Tibial artery (tissue), 4 donors: ENCODE data around the gene ABCA12.

ENCODE experiments used
- DNase-seq, 2 donors: peaks; one replicate each; pipeline ENCODE4 v3.0.0-alpha.2; 2019
- H3K27ac ChIP-seq, 2 donors: fragments of 200-600 bp; sonication (generic) in 1 of 2; 1 replicate in 1 of 2; 2 replicates in 1 of 2; pipeline ENCODE4 v1.5.1; 2018 to 2019; ENCODE audit warnings: mild to moderate bottlenecking in 1 of 2
- H3K27me3 ChIP-seq, 2 donors: fragments of 200-600 bp; sonication (generic) in 1 of 2; one replicate each; pipeline versions ENCODE4 v1.5.1 to v1.6.0; 2016 to 2019
- H3K36me3 ChIP-seq, 3 donors: fragments of 200-600 bp; sonication (generic) in 2 of 3; one replicate each; pipeline ENCODE4 v1.5.1; 2016 to 2019; ENCODE audit warnings: mild to moderate bottlenecking in 2 of 3
- H3K4me1 ChIP-seq, 4 donors: fragments of 200-600 bp; sonication (generic) in 2 of 4; 1 replicate in 3 of 4; 2 replicates in 1 of 4; pipeline ENCODE4 v1.5.1; 2016 to 2019
- H3K4me3 ChIP-seq, 2 donors: fragments of 200-600 bp; sonication (generic) in 1 of 2; 1 replicate in 1 of 2; 2 replicates in 1 of 2; pipeline ENCODE4 v1.5.1; 2018 to 2019; ENCODE audit warnings: mild to moderate bottlenecking in 2 of 2
- H3K9me3 ChIP-seq, 3 donors: fragments of 200-600 bp; sonication (generic) in 1 of 3; one replicate each; pipeline ENCODE4 v1.5.1; 2016 to 2019
- intact Hi-C: fragments of 100-400 bp; cut with DNase I; formaldehyde crosslinking; loops from one replicate; pipeline ENCODE4 v1.15.0; 2023; ENCODE audit warnings: low total_unique reads
- TF ChIP-seq, protein P1 (sequence below), 2 experiments: fragments of 200-600 bp in 1 of 2; fragments of 450-650 bp in 1 of 2; IDR thresholded peaks; one replicate each; pipeline ENCODE4 v1.5.1; 2017 to 2019; ENCODE audit warnings: antibody characterized with exemption in 2 of 2, mild to moderate bottlenecking in 1 of 2, moderate library complexity in 1 of 2

The ABCA12 gene

GRCh38 chr2:215022418-215022817 is 116.0 kb downstream of the ABCA12 start:
- Histone ChIP-seq H3K36me3 (no peaks in the 10 kb centered on the region), H3K9me3 (no peaks in the 10 kb centered on the region), H3K4me3 (no peak overlapping the region), H3K27ac (no peak overlapping the region), H3K27me3 (no peaks in the 10 kb centered on the region), H3K4me1 (peaks cover 0 to 13% (median 0%) of the 10 kb centered on the region in 4 donors)
- intact Hi-C loops = no loop called here
- TF ChIP-seq, protein P1, sequence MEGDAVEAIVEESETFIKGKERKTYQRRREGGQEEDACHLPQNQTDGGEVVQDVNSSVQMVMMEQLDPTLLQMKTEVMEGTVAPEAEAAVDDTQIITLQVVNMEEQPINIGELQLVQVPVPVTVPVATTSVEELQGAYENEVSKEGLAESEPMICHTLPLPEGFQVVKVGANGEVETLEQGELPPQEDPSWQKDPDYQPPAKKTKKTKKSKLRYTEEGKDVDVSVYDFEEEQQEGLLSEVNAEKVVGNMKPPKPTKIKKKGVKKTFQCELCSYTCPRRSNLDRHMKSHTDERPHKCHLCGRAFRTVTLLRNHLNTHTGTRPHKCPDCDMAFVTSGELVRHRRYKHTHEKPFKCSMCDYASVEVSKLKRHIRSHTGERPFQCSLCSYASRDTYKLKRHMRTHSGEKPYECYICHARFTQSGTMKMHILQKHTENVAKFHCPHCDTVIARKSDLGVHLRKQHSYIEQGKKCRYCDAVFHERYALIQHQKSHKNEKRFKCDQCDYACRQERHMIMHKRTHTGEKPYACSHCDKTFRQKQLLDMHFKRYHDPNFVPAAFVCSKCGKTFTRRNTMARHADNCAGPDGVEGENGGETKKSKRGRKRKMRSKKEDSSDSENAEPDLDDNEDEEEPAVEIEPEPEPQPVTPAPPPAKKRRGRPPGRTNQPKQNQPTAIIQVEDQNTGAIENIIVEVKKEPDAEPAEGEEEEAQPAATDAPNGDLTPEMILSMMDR (IDR thresholded peaks at IDR 0.05) = no peak
- no peak for DNase-seq

GRCh38 chr2:215020283-215020682 is 118.1 kb downstream of the ABCA12 start:
- TF ChIP-seq, protein P1 (IDR thresholded peaks at IDR 0.05) = no peak
- intact Hi-C loops = no loop called here

GRCh38 chr2:215019521-215020145 is 118.8 kb downstream of the ABCA12 start:
- no peaks in the 10 kb centered on the region for H3K36me3 ChIP-seq
- no peak overlapping the region for H3K4me3 ChIP-seq
- no peaks in the 10 kb centered on the region for H3K9me3 ChIP-seq
- peaks cover 0 to 13% (median 0%) of the 10 kb centered on the region in 4 donors for H3K4me1 ChIP-seq
- H3K27ac ChIP-seq = no peak overlapping the region
- intact Hi-C loops = no loop called here
- TF ChIP-seq, protein P1 (IDR thresholded peaks at IDR 0.05) = no peak
- no peaks in the 10 kb centered on the region for H3K27me3 ChIP-seq
- DNase-seq = no peak

More at GRCh38 chr2:215020283-215020682, 118.1 kb downstream of the ABCA12 start:
- H3K27ac ChIP-seq = no peak overlapping the region
- H3K4me3 ChIP-seq = no peak overlapping the region
- no peaks in the 10 kb centered on the region for H3K27me3 ChIP-seq
- H3K4me1 ChIP-seq = peaks cover 0 to 13% (median 0%) of the 10 kb centered on the region in 4 donors
- H3K36me3 ChIP-seq = no peaks in the 10 kb centered on the region
- DNase-seq = no peak
- no peaks in the 10 kb centered on the region for H3K9me3 ChIP-seq

DNA sequence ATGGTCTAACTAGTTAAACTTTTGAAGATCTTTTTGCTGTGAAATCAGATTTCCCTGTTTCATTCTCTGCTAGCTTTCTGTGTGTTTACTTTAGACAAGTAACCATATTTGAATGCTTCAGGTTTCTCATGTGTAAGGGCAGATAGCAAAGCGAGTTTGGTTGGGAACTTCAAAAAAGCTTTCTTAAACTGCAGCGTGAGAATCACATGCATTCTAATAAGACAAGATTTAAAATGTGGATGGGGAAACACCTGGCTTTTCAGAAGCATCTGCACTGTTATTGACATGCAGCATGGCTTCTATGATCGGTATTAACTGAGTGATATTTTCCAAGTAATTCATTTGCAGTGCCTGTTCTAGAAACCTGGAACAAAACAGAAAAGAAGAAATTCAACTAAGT is 119.3 kb downstream of the ABCA12 start:
- TF ChIP-seq, protein P1 (IDR thresholded peaks at IDR 0.05) = no peak
- H3K4me3 ChIP-seq = no peak overlapping the region
- no peak overlapping the region for H3K27ac ChIP-seq
- DNase-seq = no peak
- H3K36me3 ChIP-seq = no peaks in the 10 kb centered on the region
- no peaks in the 10 kb centered on the region for H3K27me3 ChIP-seq
- intact Hi-C loops = no loop called here
- H3K9me3 ChIP-seq = no peaks in the 10 kb centered on the region
- H3K4me1 ChIP-seq = peaks cover 0 to 13% (median 0%) of the 10 kb centered on the region in 4 donors

GRCh38 chr2:215015421-215015820 is 123.0 kb downstream of the ABCA12 start:
- H3K4me1 ChIP-seq = no peaks in the 10 kb centered on the region
- H3K27me3 ChIP-seq = no peaks in the 10 kb centered on the region
- TF ChIP-seq, protein P1 (IDR thresholded peaks at IDR 0.05) = no peak
- no peaks in the 10 kb centered on the region for H3K9me3 ChIP-seq
- intact Hi-C loops = no loop called here
- no peak overlapping the region for H3K27ac ChIP-seq
- no peaks in the 10 kb centered on the region for H3K36me3 ChIP-seq
- H3K4me3 ChIP-seq = no peak overlapping the region
- no peak for DNase-seq
